Endothelial cell of umbilical vein (primary cell): ENCODE data around the gene TRIM34. TPM values are rescaled to one million over a fixed set of nuclear protein-coding genes. Genes with fewer than 3 reads are reported as not detected.

Experiments used
- BruUV-seq: library from RNA; stranded (reverse); fragments of 400-500 nt; replicated peaks from 2 replicates; lab custom pipeline; 2021; lab: Mats Ljungman, UMichigan
- CTCF ChIA-PET: fragments of 300-600, 350-600 bp; sonication (Branson Sonifier 250); formaldehyde crosslinking; loops from one replicate; lab custom pipeline; 2021; ENCODE audit warnings: antibody characterized with exemption, inconsistent platforms; lab: Charles Lee
- POLR2A ChIA-PET: fragments of 300-600, 350-600 bp; sonication (Branson Sonifier 250); formaldehyde crosslinking; loops from one replicate; lab custom pipeline; 2021; ENCODE audit warnings: antibody characterized with exemption, inconsistent platforms; lab: Charles Lee
- DNase-seq: peaks from one replicate; pipeline ENCODE4 v3.0.0-alpha.2; 2011; ENCODE audit warnings: low read depth, low spot score
- FAIRE-seq: peaks from 2 replicates; lab custom pipeline; 2011; peaks lifted over from hg19 to GRCh38; lab: Jason Lieb, UNC
- H2AFZ ChIP-seq: 2 replicates; pipeline ENCODE4 v1.6.0; 2012; ENCODE audit warnings: low read depth, low read length, control low read depth, inconsistent platforms
- H3K27ac ChIP-seq: 2 replicates; pipeline ENCODE4 v1.5.1; 2011; ENCODE audit warnings: low read depth, mild to moderate bottlenecking, control low read depth, low read length, moderate library complexity; ENCODE audit not compliant: insufficient read depth
- H3K27me3 ChIP-seq, 2 experiments: 2 replicates each; pipeline versions ENCODE4 v1.6.0 to v1.6.1; 2011; ENCODE audit warnings: low read length in 2 of 2, mixed read lengths in 1 of 2; ENCODE audit not compliant: control insufficient read depth in 2 of 2, insufficient read depth in 2 of 2
- H3K36me3 ChIP-seq, 2 experiments: 2 replicates in 1 of 2; 3 replicates in 1 of 2; pipeline ENCODE4 v1.5.1; 2011; ENCODE audit warnings: low read length in 2 of 2, mild to moderate bottlenecking in 1 of 2, moderate library complexity in 1 of 2; ENCODE audit not compliant: control insufficient read depth in 2 of 2, insufficient read depth in 2 of 2; ENCODE audit errors: extremely low read depth in 1 of 2
- H3K4me1 ChIP-seq: 3 replicates; pipeline ENCODE4 v1.5.1; 2011; ENCODE audit warnings: mild to moderate bottlenecking, low read length; ENCODE audit not compliant: control insufficient read depth, insufficient read depth; ENCODE audit errors: extremely low read depth
- H3K4me2 ChIP-seq: 2 replicates; pipeline ENCODE4 v1.6.1; 2011; ENCODE audit warnings: low read length, control low read depth, mixed read lengths; ENCODE audit not compliant: insufficient read depth
- H3K4me3 ChIP-seq, 3 experiments: fragments of 200-600 bp in 1 of 3; sonication (generic), shearing (Covaris generic) in 1 of 3; replicated peaks in 1 of 3; 2 replicates each; pipeline ENCODE4 v1.5.1; 2011 to 2016; ENCODE audit warnings: control low read depth in 3 of 3, low read length in 3 of 3, mild to moderate bottlenecking in 2 of 3, inconsistent platforms in 1 of 3, low read depth in 1 of 3, moderate library complexity in 1 of 3; ENCODE audit not compliant: insufficient read depth in 1 of 3
- H3K79me2 ChIP-seq: 2 replicates; pipeline ENCODE4 v1.6.0; 2012; ENCODE audit warnings: low read length, inconsistent platforms; ENCODE audit not compliant: control insufficient read depth, insufficient read depth
- H3K9ac ChIP-seq: replicated peaks from 2 replicates; pipeline ENCODE3; 2011; ENCODE audit warnings: low read length, control low read depth; ENCODE audit not compliant: insufficient read depth; ENCODE audit errors: extremely low read depth
- H3K9me1 ChIP-seq: replicated peaks from 3 replicates; pipeline ENCODE4 v1.6.0; 2011; ENCODE audit warnings: mild to moderate bottlenecking, low read length; ENCODE audit not compliant: control insufficient read depth, insufficient read depth; ENCODE audit errors: extremely low read depth
- H3K9me3 ChIP-seq: replicated peaks from 2 replicates; pipeline ENCODE4 v1.5.1; 2012; ENCODE audit warnings: low read length, inconsistent platforms; ENCODE audit not compliant: control insufficient read depth, insufficient read depth
- H4K20me1 ChIP-seq: replicated peaks from 2 replicates; pipeline ENCODE3; 2011; ENCODE audit warnings: mild to moderate bottlenecking, low read length; ENCODE audit not compliant: control insufficient read depth, insufficient read depth; ENCODE audit errors: extremely low read depth
- EZH2 ChIP-seq: IDR thresholded peaks from 2 replicates; pipeline ENCODE4 v1.6.1; 2012; ENCODE audit warnings: borderline replicate concordance, low read depth, mild to moderate bottlenecking, moderate library complexity, low read length, inconsistent platforms; ENCODE audit not compliant: severe bottlenecking
- FOS ChIP-seq: IDR thresholded peaks from 2 replicates; pipeline ENCODE4 v1.6.1; 2011; ENCODE audit warnings: mild to moderate bottlenecking, low read length, moderate library complexity, borderline replicate concordance; ENCODE audit not compliant: insufficient read depth
- GATA2 ChIP-seq: IDR thresholded peaks from 2 replicates; pipeline ENCODE4 v1.7.0; 2011; ENCODE audit warnings: low read depth, mild to moderate bottlenecking, moderate library complexity, mixed read lengths, low read length; ENCODE audit not compliant: insufficient read length, insufficient read depth
- JUN ChIP-seq: IDR thresholded peaks from 2 replicates; pipeline ENCODE4 v1.6.1; 2011; ENCODE audit warnings: borderline replicate concordance, low read depth; ENCODE audit not compliant: insufficient read length, insufficient read depth
- MAX ChIP-seq: IDR thresholded peaks from 2 replicates; pipeline ENCODE4 v1.6.1; 2011; ENCODE audit not compliant: insufficient read depth, insufficient read length
- POLR2AphosphoS5 ChIP-seq: IDR thresholded peaks from 2 replicates; pipeline ENCODE4 v1.6.1; 2012; ENCODE audit warnings: low read depth, mild to moderate bottlenecking, control low read depth, low read length, moderate library complexity; ENCODE audit not compliant: insufficient read depth
- dilution Hi-C: fragments of 300-500 bp; cut with MboI; formaldehyde crosslinking; loops from one replicate; pipeline ENCODE4 v1.15.0; 2019; ENCODE audit warnings: low sequenced_read_pairs; ENCODE audit not compliant: extremely low pct_ligation_motif_present
- intact Hi-C: fragments of 100-400 bp; cut with micrococcal nuclease; formaldehyde crosslinking; loops from one replicate; pipeline ENCODE4 v1.10.0; 2022
- polyA plus RNA-seq, 4 experiments: library from polyadenylated mRNA; depleted of rRNA in 3 of 4; stranded (reverse) in 3 of 4; unstranded in 1 of 4; fragments of >200 nt; gene quantifications; 2 replicates each; pipeline versions ENCODE4 v1.2.1 to v1.2.3, GENCODE V29; 2011 to 2012; ENCODE audit warnings: missing spikeins in 1 of 4
- total RNA-seq: library from RNA; stranded (reverse); gene quantifications from 2 replicates; pipeline ENCODE4 v1.2.3, GENCODE V29; 2021

The TRIM34 gene
- total and polyA plus RNA-seq, 2 donors (not counting 3 experiments of a cell fraction or from before 2014, with no cell fraction given): 6.7 to 14.6 TPM

DNA sequence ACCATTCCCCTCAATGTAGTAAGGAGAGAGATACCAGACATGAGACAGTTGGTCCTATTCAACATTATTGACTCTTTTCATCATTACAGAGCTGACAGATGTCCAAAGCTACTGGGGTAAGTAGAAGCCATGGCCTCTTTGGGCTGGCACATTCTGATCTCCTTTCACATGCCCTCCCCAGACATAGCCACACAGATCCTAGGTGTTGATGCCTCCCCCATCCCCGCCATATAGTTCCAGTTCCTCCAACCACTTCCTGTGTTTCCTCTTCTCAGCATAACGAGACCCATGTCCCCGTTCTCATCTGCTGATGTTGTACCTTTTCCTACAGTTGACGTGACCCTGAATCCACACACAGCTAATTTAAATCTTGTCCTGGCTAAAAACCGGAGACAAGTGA, 14.4 kb upstream of the TRIM34 start:
- DNase-seq (no peak), FAIRE-seq (no peak)
- ChIA-PET CTCF (interaction anchor here (1.2 kb wide), 1 partner anchor 11 kb away, joined by 4 read pairs; no protein-coding TSS in a partner anchor), POLR2A (no interaction called here)
- no peaks in the 10 kb centered on the region for H4K20me1 ChIP-seq
- H3K9ac ChIP-seq: no peak overlapping the region
- no peaks in the 10 kb centered on the region for H3K36me3 ChIP-seq
- BruUV-seq: no TSS peak
- H3K9me3 ChIP-seq: no peaks in the 10 kb centered on the region
- H3K4me2 ChIP-seq: no peak overlapping the region
- no peaks in the 10 kb centered on the region for H3K79me2 ChIP-seq
- H3K4me1 ChIP-seq: no peaks in the 10 kb centered on the region
- intact Hi-C loops: no loop called here
- no peaks in the 10 kb centered on the region for H3K27me3 ChIP-seq
- dilution Hi-C loops: no loop called here
- no peak overlapping the region for H2AFZ ChIP-seq
- no peak overlapping the region for H3K27ac ChIP-seq
- TF ChIP-seq EZH2 (no peak), GATA2 (no peak), FOS (no peak), MAX (no peak)
- H3K9me1 ChIP-seq: no peaks in the 10 kb centered on the region
- no peak overlapping the region for H3K4me3 ChIP-seq

GRCh38 chr11:5611627-5612026, 13.2 kb upstream of the TRIM34 start:
- no peaks in the 10 kb centered on the region for H3K27me3 ChIP-seq
- no peaks in the 10 kb centered on the region for H3K9me3 ChIP-seq
- dilution Hi-C loops (no loop called here), intact Hi-C loops (no loop called here)
- no peak overlapping the region for H3K9ac ChIP-seq
- POLR2A ChIA-PET: no interaction called here
- no peaks in the 10 kb centered on the region for H4K20me1 ChIP-seq
- no peak overlapping the region for H3K4me3 ChIP-seq
- no peaks in the 10 kb centered on the region for H3K4me1 ChIP-seq
- DNase-seq (no peak), FAIRE-seq (no peak)
- H3K27ac ChIP-seq: no peak overlapping the region
- TF ChIP-seq FOS: no peak
- no peak for TF ChIP-seq POLR2AphosphoS5
- TF ChIP-seq JUN: no peak
- H3K36me3 ChIP-seq: no peaks in the 10 kb centered on the region
- no peak overlapping the region for H2AFZ ChIP-seq
- no peaks in the 10 kb centered on the region for H3K9me1 ChIP-seq
- BruUV-seq: no TSS peak
- H3K79me2 ChIP-seq: no peaks in the 10 kb centered on the region
- no peak overlapping the region for H3K4me2 ChIP-seq
- CTCF ChIA-PET: no interaction called here
